Skeletal muscle tissue (tissue), 4 donors: ENCODE data around the gene TMBIM1. TPM values are rescaled to one million over a fixed set of nuclear protein-coding genes. Genes with fewer than 3 reads are reported as not detected.
A peak's percentile ranks its signal among the peaks of the same experiment; 100 is the strongest.

ENCODE experiments used
- H3K27ac ChIP-seq: one replicate; pipeline ENCODE4 v1.7.0; 2013; ENCODE audit warnings: mild to moderate bottlenecking, low read depth, low read length, inconsistent platforms
- H3K27me3 ChIP-seq, 3 donors: one replicate each; pipeline ENCODE4 v1.7.0; 2013; ENCODE audit warnings: low read length in 3 of 3; ENCODE audit not compliant: control insufficient read depth in 3 of 3, insufficient read depth in 3 of 3
- H3K36me3 ChIP-seq, 3 donors: one replicate each; pipeline ENCODE4 v1.7.0; 2013; ENCODE audit warnings: low read length in 3 of 3; ENCODE audit not compliant: control insufficient read depth in 3 of 3, insufficient read depth in 3 of 3
- H3K4me1 ChIP-seq, 3 donors: one replicate each; pipeline ENCODE4 v1.7.0; 2013; ENCODE audit warnings: low read length in 3 of 3, mild to moderate bottlenecking in 3 of 3; ENCODE audit not compliant: control insufficient read depth in 3 of 3, insufficient read depth in 3 of 3
- H3K4me3 ChIP-seq, 3 donors: one replicate each; pipeline ENCODE4 v1.7.0; 2013; ENCODE audit warnings: low read length in 3 of 3
- H3K9ac ChIP-seq, 3 donors: one replicate each; pipeline ENCODE4 v1.7.0; 2013; ENCODE audit warnings: low read length in 3 of 3, mild to moderate bottlenecking in 3 of 3, moderate library complexity in 2 of 3, low read depth in 1 of 3
- H3K9me3 ChIP-seq, 3 donors: one replicate each; pipeline ENCODE4 v1.7.0; 2013; ENCODE audit warnings: low read length in 3 of 3; ENCODE audit not compliant: control insufficient read depth in 3 of 3
- total RNA-seq: library from RNA; depleted of rRNA; stranded (reverse); fragments of >200 nt; gene quantifications from one replicate; pipeline ENCODE4 v1.2.3, GENCODE V29; 2014
- donor health status: Osteomylitis.

Gene TMBIM1
- 109 TPM for total RNA-seq

- Histone ChIP-seq H3K27ac (peak within 1 kb of the TSS; percentile 100), H3K27me3 (no peaks in the 10 kb centered on the region), H3K9me3 (no peaks in the 10 kb centered on the region), H3K36me3 (no peaks in the 10 kb centered on the region), H3K9ac (peak within 1 kb of the TSS; percentile 94 to 97 (median 95)), H3K4me3 (peak within 1 kb of the TSS; percentile 89 to 97 (median 93)), H3K4me1 (peaks cover 37 to 49% (median 45%) of the 10 kb centered on the region in 3 donors)
These were observed at the start of gene TMBIM1 for GRCh38 chr2:218292048-218293014. TMBIM1 (minus strand) TSS chr2:218292503; CDS start chr2:218282141, 10,362 bp downstream.

GRCh38 chr2:218341381-218341780, 49.1 kb upstream of the TMBIM1 start:
- no peaks in the 10 kb centered on the region for H3K9me3 ChIP-seq
- H3K27me3 ChIP-seq, result no peaks in the 10 kb centered on the region
- H3K4me3 ChIP-seq, result no peak overlapping the region
- no peak overlapping the region for H3K9ac ChIP-seq
- H3K4me1 ChIP-seq, result no peaks in the 10 kb centered on the region
- no peaks in the 10 kb centered on the region for H3K36me3 ChIP-seq
- H3K27ac ChIP-seq, result no peak overlapping the region

GRCh38 chr2:218340656-218341055, 48.4 kb upstream of the TMBIM1 start:
- Histone ChIP-seq H3K27ac (no peak overlapping the region), H3K27me3 (no peaks in the 10 kb centered on the region), H3K9me3 (no peaks in the 10 kb centered on the region), H3K4me3 (no peak overlapping the region), H3K4me1 (no peaks in the 10 kb centered on the region), H3K36me3 (no peaks in the 10 kb centered on the region), H3K9ac (no peak overlapping the region)

- no peaks in the 10 kb centered on the region for H3K4me1 ChIP-seq
- no peak overlapping the region for H3K9ac ChIP-seq
- no peaks in the 10 kb centered on the region for H3K27me3 ChIP-seq
- H3K27ac ChIP-seq, result no peak overlapping the region
- H3K4me3 ChIP-seq, result no peak overlapping the region
- no peaks in the 10 kb centered on the region for H3K36me3 ChIP-seq
- H3K9me3 ChIP-seq, result no peaks in the 10 kb centered on the region
These were observed 42.2 kb upstream of the TMBIM1 start for GRCh38 chr2:218334531-218334930.

GRCh38 chr2:218332920-218333645, 40.8 kb upstream of the TMBIM1 start:
- Histone ChIP-seq H3K27ac (peak overlapping the region; percentile 66), H3K9me3 (no peaks in the 10 kb centered on the region), H3K4me1 (peaks cover 0 to 7% (median 0%) of the 10 kb centered on the region in 3 donors), H3K27me3 (no peaks in the 10 kb centered on the region), H3K36me3 (no peaks in the 10 kb centered on the region), H3K4me3 (no peak overlapping the region), H3K9ac (no peak overlapping the region)

GRCh38 chr2:218332288-218332687, 40.0 kb upstream of the TMBIM1 start:
- no peak overlapping the region for H3K9ac ChIP-seq
- H3K36me3 ChIP-seq, result no peaks in the 10 kb centered on the region
- H3K4me3 ChIP-seq, result no peak overlapping the region
- H3K4me1 ChIP-seq, result peaks cover 0 to 9% (median 0%) of the 10 kb centered on the region in 3 donors
- no peaks in the 10 kb centered on the region for H3K9me3 ChIP-seq
- peak overlapping the region; percentile 66 for H3K27ac ChIP-seq
- H3K27me3 ChIP-seq, result no peaks in the 10 kb centered on the region

- no peaks in the 10 kb centered on the region for H3K27me3 ChIP-seq
- H3K4me3 ChIP-seq, result no peak overlapping the region
- H3K27ac ChIP-seq, result peak overlapping the region; percentile 66
- H3K9me3 ChIP-seq, result no peaks in the 10 kb centered on the region
- no peaks in the 10 kb centered on the region for H3K36me3 ChIP-seq
- no peak overlapping the region for H3K9ac ChIP-seq
- H3K4me1 ChIP-seq, result peaks cover 0 to 9% (median 0%) of the 10 kb centered on the region in 3 donors
These were observed 39.4 kb upstream of the TMBIM1 start for GRCh38 chr2:218331745-218332144.

GRCh38 chr2:218329826-218330593, 37.7 kb upstream of the TMBIM1 start:
- Histone ChIP-seq H3K27ac (no peak overlapping the region), H3K9ac (no peak overlapping the region), H3K27me3 (no peaks in the 10 kb centered on the region), H3K4me1 (peaks cover 0 to 9% (median 0%) of the 10 kb centered on the region in 3 donors), H3K36me3 (no peaks in the 10 kb centered on the region), H3K9me3 (no peaks in the 10 kb centered on the region), H3K4me3 (no peak overlapping the region)

- Histone ChIP-seq H3K4me3 (no peak overlapping the region), H3K27me3 (no peaks in the 10 kb centered on the region), H3K4me1 (peaks cover 0 to 13% (median 0%) of the 10 kb centered on the region in 3 donors), H3K27ac (no peak overlapping the region), H3K9me3 (no peaks in the 10 kb centered on the region), H3K9ac (no peak overlapping the region), H3K36me3 (no peaks in the 10 kb centered on the region)
These were observed 36.9 kb upstream of the TMBIM1 start for GRCh38 chr2:218329027-218329825.
